Stimulated activated CD8-positive, alpha-beta memory T cell treated with anti-CD3 and anti-CD28 coated beads, Interleukin-12 subunit alpha, Interleukin-12 subunit beta, amount 100 ng/mL, for 24 hours (primary cell): ENCODE data around the gene DOCK8.
A peak's percentile ranks its signal among the peaks of the same experiment; 100 is the strongest.

Experiments used
- DNase-seq: peaks from one replicate; pipeline ENCODE4 v3.0.0-alpha.2; 2020; ENCODE audit errors: extremely low read depth

The DOCK8 gene

DNA sequence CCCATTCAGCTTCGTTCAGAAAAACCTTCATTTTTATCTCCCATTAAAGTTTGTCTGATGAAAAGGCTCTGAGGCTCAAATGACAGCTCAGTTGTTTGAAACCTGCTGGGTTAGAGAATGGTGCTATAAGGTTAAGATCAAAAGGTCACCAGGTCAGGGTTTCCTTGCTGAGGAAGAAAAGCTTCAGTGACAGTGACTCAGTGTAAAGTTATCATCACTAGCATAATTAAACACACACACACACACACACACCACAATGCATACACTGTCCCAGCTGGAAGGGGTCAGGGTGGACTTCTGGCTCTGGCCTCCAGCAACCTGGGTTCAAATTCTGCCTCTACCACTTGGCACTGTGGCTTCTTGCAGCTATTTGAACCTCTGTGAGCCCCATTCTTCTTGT is 281.1 kb downstream of the DOCK8 start:
- DNase-seq: no peak

GRCh38 chr9:503326-503725 is 288.7 kb downstream of the DOCK8 start:
- no peak for DNase-seq

DNA sequence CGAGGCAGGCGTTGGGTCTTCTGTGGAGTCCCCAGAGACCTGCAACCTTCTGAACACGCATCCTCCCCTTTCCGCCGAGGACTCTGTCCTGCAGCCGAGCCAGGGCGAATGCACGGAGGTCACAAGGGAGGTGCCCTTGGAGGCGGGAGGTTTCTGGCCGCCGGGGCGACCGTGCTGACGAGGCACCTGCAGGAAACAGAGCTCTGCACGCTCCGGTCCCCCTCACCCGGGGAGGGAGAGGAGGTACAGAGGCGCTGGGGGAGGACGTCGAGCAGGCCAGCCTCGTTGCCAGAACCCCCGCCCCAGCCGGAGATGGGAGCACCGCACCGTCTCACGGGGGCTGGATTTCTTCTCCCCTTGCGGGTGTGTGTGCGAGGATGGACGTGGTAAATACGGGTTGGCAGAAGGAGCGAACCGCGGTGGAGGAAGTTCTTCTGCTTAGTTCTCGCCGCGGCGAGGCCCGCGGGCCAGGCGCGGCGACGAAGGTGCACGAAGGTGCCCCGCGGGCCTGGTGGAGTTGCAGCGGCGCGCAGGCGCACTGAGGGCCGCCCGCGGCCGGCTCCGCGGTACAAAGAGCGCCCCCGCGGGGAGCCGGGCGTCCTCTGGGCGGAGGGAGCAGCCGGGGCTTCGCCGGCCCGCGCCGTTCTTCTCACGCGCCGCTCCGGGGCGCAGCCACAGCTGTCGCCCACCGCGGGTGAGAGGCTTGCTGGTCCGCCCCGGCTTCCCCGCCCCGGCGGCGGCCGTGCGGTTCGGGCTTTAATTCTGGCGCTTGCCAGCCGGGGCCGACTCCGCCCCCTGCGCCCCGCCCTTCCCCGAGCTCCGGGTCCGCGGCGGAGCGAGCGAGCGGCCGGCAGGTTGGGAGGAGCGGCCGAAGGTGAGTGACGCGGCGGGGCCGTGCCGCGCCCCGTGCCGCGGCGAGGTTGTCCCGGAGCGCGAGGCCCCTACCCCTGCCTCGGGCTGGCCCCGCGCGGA is 289.5 kb downstream of the DOCK8 start, which contains the start of gene KANK1:
TSS of gene KANK1 (plus strand) at position 815 of the 972 bp plus-strand sequence.
- peak; percentile 39 for DNase-seq

GRCh38 chr9:504921-505740 is 290.5 kb downstream of the DOCK8 start:
- DNase-seq: no peak

DNA sequence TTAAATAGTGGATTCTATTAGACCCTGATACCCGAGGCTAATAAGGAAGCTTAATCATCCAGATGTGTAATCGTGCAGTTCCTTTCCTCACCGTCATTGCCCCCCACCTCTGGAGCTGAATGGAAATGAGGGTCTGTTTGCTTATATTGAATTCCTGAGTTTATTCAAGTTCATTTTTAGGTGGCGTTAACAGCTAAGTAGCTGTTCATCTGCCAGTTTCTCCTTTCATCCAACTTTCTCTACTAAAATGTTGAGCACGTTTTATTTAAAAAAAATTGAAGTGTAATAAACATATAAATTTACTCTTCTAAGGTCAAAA is 291.0 kb downstream of the DOCK8 start:
- DNase-seq: no peak

- no peak for DNase-seq
Measured at GRCh38 chr9:506281-506680, 291.6 kb downstream of the DOCK8 start.

GRCh38 chr9:511861-512260 is 297.2 kb downstream of the DOCK8 start:
- no peak for DNase-seq

DNA sequence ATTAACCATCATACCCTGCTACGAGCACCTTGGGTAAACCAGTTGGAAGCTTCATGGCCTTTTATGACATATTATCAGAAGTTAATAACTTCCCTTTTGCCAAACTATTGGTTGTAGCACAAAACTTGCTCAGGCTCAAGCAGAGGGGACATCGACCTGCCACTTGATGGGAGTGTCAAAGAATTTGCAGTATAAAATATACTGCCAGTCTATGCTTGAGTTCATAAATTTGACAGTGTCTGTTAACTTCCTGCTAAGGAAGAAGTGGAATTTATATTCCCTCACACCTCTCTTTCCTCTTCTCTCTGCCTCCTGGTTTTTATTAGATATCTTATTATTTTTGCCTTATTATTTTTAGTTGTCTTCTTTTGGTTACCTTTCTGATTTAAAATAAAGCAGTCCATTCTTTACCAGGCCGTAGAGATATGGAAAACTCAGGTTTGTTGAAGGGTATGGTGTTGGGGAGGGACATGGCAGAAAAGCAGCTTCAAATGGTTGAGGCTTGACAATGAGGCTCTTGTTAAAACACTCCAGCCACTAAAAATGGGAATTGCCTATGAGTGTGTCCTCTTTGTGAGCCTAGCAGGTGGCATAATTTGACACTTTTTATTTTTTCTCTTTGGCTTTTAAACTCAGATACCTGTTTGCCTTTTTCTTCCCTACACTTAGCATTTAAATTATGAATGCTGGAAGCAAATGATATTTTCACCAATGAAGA is 298.0 kb downstream of the DOCK8 start:
- DNase-seq: no peak
